Endometrial microvascular endothelial cells (primary cell): ENCODE data around the gene FZD10. TPM values are rescaled to one million over a fixed set of nuclear protein-coding genes. Genes with fewer than 3 reads are reported as not detected.

Experiments
- in situ Hi-C: cut with HindIII; loops from 2 replicates; pipeline ENCODE4 v1.10.0; 2017; ENCODE audit warnings: low sequenced_read_pairs, low pct_unique_long_range_greater_than_20kb; ENCODE audit errors: inconsistent ontology term
- total RNA-seq: library from RNA; depleted of rRNA; stranded (reverse); fragments of >200 nt; gene quantifications from one replicate; pipeline ENCODE4 v1.2.3, GENCODE V29; 2015; ENCODE audit errors: inconsistent ontology term

FZD10 gene
- total RNA-seq, 1 donor from 2014 or later: not detected

DNA sequence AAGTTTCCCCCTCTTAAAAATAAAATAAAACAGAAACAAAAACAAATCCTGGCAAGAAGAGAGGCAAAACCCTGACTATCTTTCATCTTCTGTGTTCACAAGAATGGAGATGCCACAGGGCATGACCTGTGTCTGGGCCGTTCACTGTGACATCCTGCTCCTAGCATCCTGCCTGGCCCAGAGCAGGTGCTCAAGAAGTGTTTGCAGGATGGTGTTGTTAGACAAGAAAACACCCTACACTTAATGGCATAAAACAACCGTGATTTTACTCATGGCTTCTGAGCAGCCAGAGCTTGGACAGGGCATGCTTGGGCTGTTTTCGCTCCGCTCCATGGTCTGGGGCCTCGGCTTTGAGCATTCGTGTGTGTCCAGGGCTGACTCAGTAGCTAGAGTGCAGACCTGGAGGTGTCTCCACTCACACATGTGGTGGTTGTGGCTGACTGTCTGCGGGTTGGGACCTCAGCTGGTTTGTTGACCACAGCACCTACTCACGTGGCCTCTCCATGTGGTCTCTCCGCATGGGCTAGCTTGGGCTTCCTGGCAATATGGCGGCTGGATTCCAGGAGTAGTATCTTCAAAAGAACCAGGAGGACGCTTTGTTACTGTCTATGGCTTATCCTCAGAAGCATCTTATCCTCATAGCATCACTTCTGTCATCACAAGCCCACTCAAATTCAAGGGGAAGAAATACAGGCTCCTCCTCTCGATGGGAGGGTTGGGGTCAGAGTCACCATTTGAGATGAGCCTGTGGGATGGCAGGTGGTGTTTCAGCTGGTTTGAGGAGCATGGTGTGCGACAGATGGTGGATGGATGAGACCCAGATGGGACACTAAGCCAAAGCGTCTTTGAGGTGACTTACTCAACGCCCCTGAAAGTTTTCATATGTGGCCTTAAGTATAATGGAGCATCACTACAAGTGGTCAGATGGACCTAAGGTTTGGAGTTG lies 33.2 kb upstream of the FZD10 start:
- in situ Hi-C loops: no loop called here

DNA sequence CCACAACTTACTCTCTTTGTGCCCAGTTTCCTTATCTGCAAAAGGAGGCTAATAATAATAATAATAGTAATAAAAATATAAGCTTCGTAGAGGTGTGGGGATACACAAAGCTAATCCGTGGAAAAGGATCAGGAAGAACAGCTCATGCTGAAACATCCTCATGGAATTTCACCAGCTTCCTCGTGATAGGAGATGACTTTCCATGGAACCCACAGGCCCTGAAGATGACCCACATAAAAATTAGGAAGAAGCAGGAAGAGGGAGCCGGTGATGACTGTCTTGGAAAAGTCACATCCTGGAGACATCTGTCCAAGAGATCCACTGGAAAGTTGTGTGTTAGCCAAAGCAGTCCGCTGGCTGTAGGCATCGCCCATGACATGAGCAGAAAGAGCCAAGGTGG lies 31.9 kb upstream of the FZD10 start:
- in situ Hi-C loops: no loop called here

DNA sequence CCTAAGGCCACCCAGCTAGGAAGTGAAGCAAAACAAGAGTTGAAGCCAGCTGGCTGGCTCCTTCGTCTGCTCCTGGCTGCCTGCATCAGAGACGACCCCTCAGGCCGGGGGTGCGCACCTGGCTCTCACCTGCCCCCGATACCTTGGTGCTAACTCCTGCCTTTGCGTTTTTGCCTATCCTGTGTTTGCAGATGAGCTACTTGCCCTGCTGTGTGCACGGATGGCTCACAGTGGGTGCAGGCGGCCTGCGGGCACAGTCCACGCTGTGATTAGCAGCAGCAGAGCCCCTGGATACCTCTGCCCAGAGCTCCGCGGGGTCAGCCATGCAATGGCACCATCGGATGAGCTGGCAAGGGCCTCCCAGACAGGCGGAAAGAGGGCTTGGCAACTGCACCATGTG lies 31.2 kb upstream of the FZD10 start:
- in situ Hi-C loops: no loop called here

DNA sequence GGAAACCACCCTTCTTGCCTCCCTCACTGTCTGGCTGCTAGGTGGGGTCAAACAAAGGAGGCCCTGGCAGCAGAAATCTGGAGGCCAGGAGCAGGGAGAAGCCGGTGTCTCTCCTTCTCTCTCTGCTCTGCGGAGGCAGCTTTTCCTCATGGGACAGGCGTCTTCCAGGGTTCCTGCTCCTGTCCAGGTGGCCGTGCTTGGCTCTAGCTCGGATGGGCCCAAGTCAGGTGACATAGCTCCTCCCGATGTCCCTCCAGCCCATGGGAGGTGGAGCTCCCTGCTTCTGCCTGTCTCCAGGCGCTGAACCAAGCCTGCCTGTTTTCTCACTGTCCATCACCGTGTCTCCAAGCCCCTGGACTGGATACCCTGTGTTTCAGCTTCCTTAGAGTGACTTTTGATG lies 30.5 kb upstream of the FZD10 start:
- in situ Hi-C loops: no loop called here

DNA sequence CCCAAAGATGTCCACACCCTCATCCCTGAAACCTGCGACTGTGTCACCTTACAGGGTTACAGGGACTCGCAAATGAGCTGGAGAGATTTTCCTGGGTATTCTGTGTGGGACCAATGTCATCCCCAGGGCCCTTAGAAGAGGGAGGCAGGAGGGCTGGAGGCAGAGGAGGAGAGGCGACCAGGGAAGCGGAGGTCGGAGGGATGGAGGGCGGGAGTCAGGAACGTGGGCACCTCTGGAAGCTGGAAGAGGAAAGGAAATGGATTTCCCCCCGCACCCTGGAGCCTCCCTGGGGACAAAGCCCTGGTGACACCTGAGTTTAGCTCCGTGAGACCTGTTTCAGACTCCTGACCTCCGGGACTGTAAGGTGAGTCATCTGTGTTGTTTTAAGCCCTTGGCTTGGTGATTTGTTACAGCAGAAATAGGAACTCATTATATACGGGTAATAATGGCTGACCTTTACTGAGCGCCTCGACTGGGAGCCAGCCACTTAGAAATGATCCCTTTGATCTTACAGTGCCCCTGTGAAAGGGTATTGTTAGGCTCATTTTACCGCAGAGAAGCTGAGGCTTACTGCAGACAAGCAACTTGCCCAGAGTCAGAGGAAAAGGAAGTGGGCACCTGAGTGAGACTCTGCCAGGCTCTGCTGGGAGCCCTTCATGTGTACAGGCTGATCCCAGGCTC lies 29.3 kb upstream of the FZD10 start:
- in situ Hi-C loops: no loop called here

DNA sequence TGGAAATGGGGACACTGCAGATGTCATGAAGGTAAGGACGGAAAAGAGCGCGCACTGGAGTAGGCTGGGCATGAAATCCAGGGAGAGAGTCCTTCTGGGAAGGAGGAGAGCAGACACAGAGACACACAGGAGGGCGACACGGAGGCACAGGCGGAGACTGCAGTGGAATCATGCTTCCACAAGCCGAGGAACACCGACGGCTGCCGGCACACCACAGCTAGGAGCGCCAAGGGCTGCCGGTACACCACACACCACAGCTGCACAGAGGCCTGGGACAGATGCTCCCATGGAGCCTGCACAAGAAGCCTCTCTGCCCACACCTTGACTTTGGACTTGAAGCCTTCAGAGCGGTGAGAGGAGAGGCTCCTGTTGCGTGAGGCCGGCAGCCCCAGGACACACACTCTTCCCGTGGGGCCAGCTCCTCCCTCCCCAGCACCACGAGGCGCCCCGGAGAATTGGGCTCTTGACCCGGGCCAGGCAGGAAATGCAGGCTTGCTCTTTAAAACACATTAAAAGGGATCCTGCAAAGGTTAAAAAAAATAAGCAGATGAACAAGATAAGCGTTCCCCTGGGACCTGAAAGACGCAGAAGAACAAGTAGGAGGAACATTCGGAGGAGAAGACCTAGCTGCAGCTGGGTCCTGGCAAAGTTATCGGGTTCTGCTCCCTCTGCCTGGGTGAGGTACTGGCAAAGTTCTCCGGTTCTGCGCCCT lies 28.3 kb upstream of the FZD10 start:
- in situ Hi-C loops: no loop called here

DNA sequence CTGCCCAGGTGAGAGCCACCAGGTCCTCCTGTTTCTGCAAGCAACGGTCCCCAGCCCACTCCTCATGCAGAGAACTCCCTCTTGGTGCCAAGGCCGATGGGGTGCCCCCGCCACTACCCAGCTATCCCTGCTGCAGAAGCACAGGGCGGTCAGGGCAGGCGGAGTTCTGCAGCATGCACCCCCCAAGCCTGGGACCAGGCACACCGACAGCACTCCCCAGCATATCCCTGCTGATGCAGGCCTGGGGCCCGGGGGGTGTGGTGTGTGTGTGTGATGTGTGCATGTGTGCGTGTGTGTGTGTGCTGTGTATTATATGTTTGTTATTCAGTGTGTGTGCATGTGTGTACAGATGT lies 27.7 kb upstream of the FZD10 start:
- in situ Hi-C loops: no loop called here

DNA sequence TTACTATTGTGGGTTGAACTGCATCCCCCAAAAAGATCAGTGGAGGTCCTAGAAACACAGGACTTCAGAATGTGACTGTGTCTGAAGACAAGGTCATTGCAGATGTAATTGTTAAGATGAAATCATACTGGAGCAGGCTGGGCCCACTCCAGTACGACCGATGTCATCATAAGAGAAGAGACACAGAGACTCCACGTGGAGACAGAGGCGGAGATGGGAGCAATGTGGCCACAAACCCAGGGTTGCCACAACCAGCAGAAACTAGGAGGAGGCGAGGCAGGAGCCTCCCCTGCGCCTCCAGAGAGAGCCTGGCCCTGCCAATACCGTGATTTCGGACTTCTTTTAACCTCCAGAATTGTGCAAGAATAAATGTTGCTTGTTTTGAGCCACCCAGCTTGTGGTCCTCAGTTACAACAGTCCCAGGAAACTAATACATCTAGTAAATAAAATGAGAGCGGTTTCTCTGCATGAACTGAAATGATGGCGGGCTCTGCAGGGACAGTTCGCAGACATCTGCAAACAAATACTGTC lies 25.7 kb upstream of the FZD10 start:
- in situ Hi-C loops: no loop called here

DNA sequence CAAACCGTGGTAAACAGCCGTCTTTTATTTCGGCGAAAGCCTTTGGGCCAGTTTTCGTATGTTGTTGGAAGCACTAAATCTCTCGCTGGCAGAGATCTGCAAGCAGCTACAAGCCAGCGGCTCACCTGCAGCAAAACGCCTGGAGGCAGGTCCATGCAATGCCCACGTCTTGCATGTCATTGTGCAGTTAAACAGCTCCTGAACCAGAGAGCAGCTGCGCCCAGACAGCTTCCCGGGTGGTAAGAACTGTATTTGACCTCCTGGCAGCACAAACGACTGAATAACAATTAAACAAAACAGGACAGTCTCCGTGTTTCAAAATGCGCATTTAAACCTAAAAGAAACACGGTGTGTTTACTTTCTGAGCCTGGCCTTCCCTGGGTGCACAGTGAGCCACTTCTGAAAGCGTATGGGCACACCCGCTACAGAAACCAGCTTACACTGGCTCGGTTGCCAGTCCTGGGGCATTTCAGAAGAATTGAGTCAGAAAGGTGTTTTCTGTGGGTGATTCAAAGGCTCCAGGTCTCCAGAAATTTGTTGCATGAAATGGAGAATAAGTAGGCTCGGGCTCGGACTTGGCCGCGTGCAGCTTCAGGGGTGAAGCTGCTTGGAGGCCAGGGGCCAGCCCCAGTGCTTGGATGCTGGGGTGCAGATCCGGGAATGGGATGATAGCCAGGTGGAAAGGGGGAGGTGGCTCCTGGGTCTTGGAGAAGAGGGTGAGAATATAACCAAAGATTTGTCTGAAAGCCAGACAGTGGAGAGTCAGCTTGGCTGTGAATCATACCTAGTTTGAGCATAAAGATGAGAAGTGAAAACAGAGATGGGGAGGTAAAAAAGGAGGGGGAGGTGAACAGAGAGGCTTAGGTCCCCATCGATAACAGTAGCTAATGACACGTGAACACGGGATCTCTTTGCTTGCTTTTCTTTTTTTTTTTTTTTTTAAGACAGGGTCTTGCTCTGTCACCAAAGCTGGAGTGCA lies 24.9 kb upstream of the FZD10 start:
- in situ Hi-C loops: no loop called here

DNA sequence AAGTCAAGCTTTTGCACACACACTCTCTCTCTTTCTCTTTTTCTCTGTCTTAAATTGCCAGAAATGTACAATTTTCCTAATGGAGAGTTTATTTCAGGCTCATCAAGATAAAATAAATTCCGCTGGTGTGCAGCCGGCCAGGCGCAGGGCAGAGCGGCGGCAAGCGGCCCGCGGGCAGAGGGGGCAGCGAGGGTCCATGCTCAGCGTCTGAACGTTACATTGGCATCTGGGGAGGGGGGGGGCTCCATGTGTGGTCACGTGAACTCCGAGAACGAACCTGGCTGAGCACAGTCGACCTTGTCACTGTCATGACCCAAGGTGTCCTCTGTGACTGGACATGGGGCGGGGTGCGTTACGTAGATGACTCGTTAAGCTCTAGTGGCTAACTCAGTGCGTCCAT lies 23.8 kb upstream of the FZD10 start:
- in situ Hi-C loops: no loop called here

DNA sequence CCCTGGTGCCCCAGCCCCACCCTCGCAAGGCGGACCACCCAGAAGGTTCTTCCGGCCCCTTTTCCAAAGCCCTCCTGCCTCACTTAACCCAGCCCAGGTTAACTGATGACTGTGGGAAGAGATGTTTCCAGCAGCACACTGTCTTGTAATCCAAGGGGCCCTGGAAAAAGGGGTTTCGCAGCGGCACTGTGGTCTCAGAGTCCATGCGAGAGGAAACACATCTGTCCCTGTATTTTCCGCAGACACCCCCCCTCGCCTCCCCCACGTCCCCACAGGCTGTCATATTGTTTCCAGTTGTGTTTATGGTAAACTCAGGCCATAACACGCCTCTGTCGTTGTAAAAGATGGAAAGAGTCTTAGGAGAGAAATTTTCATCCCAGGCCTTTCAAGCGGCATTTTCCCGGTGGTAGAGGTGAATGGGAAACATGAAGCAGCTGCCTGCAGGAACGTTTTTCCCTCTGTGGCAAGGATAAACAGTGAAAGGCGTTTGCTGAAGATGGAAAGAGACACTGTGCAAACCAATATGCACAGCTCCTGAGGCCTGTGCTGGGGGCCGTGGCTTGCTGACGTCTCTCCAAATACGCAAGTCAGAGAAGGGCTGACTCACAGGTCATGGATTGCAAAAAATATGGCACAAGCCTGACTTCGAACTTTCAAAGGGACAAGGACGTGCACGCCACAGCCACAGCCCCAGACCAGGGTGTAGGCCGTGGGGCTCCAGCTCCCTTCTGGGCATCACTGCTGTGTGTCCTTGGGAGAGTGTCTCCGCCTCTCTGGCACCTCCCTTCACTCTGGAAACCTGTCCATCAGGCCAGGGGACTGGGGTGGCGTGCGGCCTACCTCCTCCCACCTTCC lies 22.5 kb upstream of the FZD10 start:
- in situ Hi-C loops: no loop called here

DNA sequence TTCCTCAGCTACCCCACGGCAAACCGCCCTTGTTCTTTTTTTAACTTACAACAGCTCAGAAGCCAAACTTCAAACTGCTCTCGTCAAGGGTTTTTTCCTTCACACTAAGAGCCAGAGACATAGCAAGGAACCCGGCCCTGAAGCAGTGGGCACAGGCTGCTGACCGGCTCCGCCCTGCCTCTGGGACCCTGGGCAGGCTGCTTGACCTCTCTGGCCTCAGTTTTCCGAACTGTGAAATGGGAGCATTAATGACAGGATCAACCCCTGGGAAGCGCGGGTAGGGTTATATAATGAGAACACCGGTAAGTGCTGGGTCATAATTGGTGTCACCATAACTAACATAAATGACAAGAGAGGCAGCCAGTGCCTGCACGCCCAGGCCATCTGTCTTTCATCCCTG lies 21.2 kb upstream of the FZD10 start:
- in situ Hi-C loops: no loop called here

DNA sequence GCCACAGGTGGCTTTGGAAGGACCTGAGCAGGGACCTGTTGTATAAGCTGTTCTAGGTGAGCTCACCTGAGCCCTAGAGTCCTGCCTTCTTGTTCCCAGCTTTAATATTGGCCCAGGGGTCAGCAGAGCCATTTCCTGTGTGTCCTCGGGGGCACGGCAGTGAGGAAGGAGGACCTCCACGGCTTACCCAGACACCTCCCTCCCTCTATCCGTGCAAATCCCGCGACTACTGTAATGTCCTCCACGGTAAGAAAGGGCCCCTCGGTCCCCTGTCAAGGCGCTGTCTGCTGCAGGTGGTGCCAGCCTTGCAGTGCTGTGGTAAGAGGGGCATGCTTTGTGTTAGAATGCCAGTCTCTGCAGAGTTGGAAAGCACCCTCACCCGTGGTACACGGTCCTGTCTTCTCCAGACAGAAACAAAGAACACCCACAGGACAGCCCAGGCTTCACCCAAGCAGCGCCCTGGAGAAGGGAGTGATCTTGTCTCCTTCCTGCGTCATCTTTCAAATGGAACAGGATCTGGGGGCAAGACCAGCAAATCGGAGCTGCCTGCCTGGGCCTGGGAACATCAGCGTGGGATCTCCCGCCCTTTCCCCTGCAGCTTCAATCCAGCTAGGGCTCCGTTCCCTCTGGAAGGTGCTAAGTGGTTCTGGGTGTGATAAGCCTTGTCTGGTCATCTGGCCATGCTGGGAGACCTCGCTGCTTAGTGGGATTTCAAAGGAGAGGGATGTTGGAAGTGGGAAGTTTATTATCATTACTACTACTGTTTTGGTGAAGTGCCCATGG lies 20.2 kb upstream of the FZD10 start:
- in situ Hi-C loops: no loop called here

DNA sequence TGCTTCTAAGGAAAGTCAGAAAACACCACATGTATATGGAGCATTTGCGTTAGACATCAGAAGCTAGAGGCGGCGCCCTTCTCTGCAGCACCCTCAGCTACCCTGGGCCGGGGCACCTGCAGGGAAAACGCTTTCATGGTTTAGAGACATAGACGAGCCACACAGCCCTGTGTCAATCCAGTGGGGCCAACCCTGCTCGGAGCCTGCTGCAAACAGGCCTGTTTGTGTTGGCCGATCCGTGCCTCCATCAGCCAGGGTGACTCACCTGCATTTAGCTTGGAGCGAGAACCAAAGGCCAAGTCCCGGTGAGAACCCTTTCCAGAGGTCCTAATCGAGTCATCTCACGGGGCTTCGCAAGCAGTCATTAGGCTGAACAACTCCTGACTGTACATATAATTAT lies 19.5 kb upstream of the FZD10 start:
- in situ Hi-C loops: no loop called here

DNA sequence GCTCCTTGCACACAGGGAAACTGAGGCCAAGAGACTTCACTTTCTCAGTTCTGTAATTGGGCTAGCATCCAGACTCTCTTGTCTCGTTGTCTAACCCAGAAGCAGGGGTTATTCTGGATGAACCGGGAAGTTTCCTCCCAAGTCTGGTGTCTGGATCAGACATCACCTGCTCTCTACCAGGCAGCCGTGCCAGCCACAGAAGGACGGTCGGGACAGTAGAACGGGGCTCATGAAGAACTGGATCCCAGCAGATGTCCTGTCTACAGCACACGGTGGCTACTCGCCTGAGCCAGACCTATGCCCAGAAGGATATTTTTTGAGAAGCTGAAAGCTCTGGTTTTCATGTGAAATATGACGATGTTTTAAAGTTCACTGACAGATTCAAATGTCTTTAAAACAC lies 19.1 kb upstream of the FZD10 start:
- in situ Hi-C loops: no loop called here

DNA sequence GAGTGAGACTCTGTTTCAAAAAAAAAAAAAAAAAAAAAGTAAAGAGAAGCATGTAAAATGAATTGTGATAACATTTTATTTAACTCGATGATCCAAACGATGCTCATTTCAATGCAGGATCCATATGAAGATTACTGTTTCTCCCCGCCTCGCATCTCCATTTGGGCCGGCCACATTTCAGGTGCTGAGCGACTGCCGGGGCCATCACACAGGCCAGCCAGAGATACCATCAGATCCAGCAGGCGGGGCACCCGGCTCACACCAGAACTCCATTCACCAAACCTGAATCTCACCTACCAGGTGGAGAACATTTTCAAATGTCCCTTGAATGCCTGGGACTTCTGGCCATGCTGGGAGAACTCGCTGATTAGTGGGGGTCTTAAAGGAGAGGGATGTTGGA lies 18.0 kb upstream of the FZD10 start:
- in situ Hi-C loops: no loop called here

DNA sequence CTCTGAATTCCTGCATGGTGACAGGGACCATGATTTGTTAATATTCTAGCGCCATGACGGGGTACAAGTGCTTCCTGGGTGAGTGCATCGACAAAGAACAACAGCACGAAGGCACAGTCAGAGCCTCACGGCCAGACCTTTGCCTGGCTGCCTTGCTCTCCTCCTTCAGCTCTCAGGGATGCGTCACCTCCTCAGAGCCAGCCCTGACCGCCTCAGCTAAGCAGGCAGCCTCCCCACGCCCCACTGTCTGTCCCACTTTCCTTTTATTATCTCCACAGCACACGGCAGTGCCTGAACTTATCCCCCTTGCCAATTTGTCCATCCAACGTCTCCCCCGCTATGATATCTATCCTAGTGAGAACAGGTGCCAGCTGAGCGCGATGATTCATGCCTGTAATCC lies 16.5 kb upstream of the FZD10 start:
- in situ Hi-C loops: no loop called here
